Myometrial cell (primary cell): ENCODE measurements around the gene ZNF433. TPM values are rescaled to one million over a fixed set of nuclear protein-coding genes. Genes with fewer than 3 reads are reported as not detected.

ENCODE experiments used
- total RNA-seq: library from RNA; depleted of rRNA; stranded (reverse); fragments of >200 nt; gene quantifications from 2 replicates; pipeline ENCODE4 v1.2.3, GENCODE V29; 2015

The ZNF433 gene
- total RNA-seq, result 3.0 and 9.5 TPM in 2 replicates

GRCh38 chr19:12035220-12036172 is at the start of gene ZNF433:
TSS of gene ZNF433 (minus strand) at chr19:12035679. CDS start at chr19:12035539, 140 bp downstream.

GRCh38 chr19:12064590-12065538 is 29.4 kb upstream of the ZNF433 start, which contains the start of gene ZNF844:
TSS of gene ZNF844 (plus strand) at chr19:12064731. CDS start at chr19:12064874, 143 bp downstream.

GRCh38 chr19:12052497-12053169 is 17.2 kb upstream of the ZNF433 start, which contains the start of gene ZNF878:
TSS of gene ZNF878 (minus strand) at chr19:12052961. CDS start at chr19:12052801, 160 bp downstream.

GRCh38 chr19:11964858-11965645 is 70.4 kb downstream of the ZNF433 start, which contains the start of gene ZNF763:
TSS of gene ZNF763 (plus strand) at chr19:11965040. CDS start at chr19:11965209, 169 bp downstream.

Other genes starting within 250 kb of the ZNF433 start
- 0.71 TPM in 1 of 2 replicates, not detected in the other for gene ZNF491, start 237.2 kb downstream of the ZNF433 start, total RNA-seq
- 3.9 and 11.0 TPM in 2 replicates for gene ZNF440, start 221.4 kb downstream of the ZNF433 start, total RNA-seq
- gene ZNF439, start 187.0 kb downstream of the ZNF433 start, total RNA-seq, result 0.58 and 1.4 TPM in 2 replicates
- 0.86 and 3.5 TPM in 2 replicates for gene ZNF69, start 147.9 kb downstream of the ZNF433 start, total RNA-seq
- 1.4 and 4.6 TPM in 2 replicates for gene ZNF700, start 110.6 kb downstream of the ZNF433 start, total RNA-seq
- gene ZNF763, start 70.6 kb downstream of the ZNF433 start, total RNA-seq, result 0.53 and 0.86 TPM in 2 replicates
- 0.18 TPM in 1 of 2 replicates, not detected in the other for gene ZNF878, start 17.3 kb upstream of the ZNF433 start, total RNA-seq
- gene ZNF844, start 29.1 kb upstream of the ZNF433 start, total RNA-seq, result 0.86 and 1.9 TPM in 2 replicates
- gene ZNF20, start 104.7 kb upstream of the ZNF433 start, total RNA-seq, result 2.6 and 3.0 TPM in 2 replicates
- gene ZNF625, start 121.1 kb upstream of the ZNF433 start, total RNA-seq, result 1.2 and 3.5 TPM in 2 replicates
- 1.4 and 1.9 TPM in 2 replicates for gene ZNF136, start 127.4 kb upstream of the ZNF433 start, total RNA-seq